ENCODE results near the gene PCP4L1.
"Not testable (repeated sequence)": the region's sequence is repeated elsewhere in the genome, so short reads cannot be mapped to it uniquely, and the experiment has no call there.

PCP4L1 gene

DNA sequence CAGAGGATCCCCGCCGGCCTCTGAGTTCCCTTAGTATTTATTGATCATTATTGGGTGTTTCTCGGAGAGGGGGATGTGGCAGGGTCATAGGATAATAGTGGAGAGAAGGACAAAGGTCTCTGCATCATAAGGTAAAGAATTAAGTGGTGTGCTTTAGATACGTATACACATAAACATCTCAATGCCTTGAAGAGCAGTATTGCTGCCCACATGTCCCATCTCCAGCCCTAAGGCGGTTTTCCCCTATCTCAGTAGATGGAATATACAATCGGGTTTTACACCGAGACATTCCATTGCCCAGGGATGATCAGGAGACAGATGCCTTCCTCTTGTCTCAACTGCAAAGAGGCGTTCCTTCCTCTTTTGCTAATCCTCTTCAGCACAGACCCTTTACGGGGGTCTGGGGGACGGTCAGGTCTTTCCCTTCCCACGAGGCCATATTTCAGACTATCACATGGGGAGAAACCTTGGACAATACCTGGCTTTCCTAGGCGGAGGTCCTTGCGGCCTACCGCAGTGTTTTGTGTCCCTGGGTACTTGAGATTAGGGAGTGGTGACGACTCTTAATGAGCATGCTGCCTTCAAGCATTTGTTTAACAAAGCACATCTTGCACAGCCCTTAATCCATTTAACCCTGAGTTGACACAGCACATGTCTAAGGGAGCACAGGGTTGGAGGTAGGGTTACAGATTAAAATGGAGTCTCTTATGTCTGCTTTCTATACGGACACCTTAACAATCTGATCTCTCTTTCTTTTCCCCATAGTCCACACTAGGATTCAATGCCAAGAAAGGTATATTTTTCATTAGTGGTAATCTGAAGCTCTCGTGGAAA, 57.5 kb downstream of the PCP4L1 start:
- DNase-seq = not testable (repeated sequence)

DNA sequence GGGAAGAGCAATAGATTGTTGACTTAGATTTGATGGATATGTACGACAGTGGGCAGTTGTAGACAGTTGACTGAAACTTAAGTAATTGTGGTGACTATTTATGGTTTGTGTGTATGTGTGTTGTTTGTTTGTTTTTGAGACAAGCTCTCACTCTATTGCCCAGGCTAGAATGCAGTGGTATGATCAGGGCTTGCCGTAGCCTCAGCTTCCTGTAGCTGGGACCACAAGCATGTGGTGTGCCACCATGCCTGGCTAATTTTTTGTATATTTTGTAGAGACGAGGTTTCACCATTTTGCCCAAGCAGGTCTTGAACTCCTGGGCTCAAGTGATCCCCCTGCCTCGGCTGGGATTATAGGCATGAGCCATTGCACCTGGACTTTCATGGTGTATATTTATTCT, 65.5 kb downstream of the PCP4L1 start:
- no peak for DNase-seq

DNA sequence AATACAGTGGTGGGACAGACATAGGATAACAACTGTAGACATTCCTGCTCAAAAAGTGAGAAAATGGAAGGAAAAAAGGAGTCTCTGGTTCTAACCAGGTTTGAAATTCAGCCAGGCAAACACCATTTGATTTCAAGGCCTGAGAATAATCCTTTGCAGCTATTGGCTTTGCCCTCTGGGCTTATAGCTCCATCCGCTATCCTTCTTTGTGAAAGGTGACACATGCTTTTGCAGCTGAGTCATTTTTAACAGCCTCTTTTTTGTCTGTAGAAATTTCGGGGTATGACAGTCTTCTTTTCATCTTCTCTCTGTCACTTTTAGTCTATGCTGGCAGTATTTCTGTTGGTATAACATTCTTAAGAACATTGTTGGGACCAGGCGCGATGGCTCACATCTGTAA, 71.8 kb downstream of the PCP4L1 start:
- DNase-seq = no peak

GRCh38 chr1:161333166-161333565, 74.6 kb downstream of the PCP4L1 start:
- no peak for DNase-seq

Data from fibroblast of skin of scalp (primary cell).